G401 (cell line): ENCODE measurements around the gene MTA3. TPM values are rescaled to one million over a fixed set of nuclear protein-coding genes. Genes with fewer than 3 reads are reported as not detected.
"Not testable (repeated sequence)": the region's sequence is repeated elsewhere in the genome, so short reads cannot be mapped to it uniquely, and the experiment has no call there.

Source experiments
- DNase-seq: peaks from one replicate; pipeline ENCODE4 v3.0.0-alpha.2; 2015; ENCODE audit warnings: low spot score
- in situ Hi-C: cut with HindIII; loops from 2 replicates; pipeline ENCODE4 v1.10.0; 2016; ENCODE audit warnings: low sequenced_read_pairs, mixed read lengths
- total RNA-seq: library from RNA; depleted of rRNA; stranded (reverse); fragments of >200 nt; shearing (Covaris generic); gene quantifications from 2 replicates; pipeline ENCODE4 v1.2.3, GENCODE V29; 2014

The MTA3 gene
- total RNA-seq, 1 experiment from 2014 or later = 61.2 TPM

GRCh38 chr2:42562474-42563144 is 5.8 kb upstream of the MTA3 start:
- DNase-seq = no peak
- in situ Hi-C loops = loop anchor here (10.0 kb wide), 1 partner anchor 192 kb away; no protein-coding TSS in a partner anchor

GRCh38 chr2:42566025-42566424 is 2.4 kb upstream of the MTA3 start:
- no peak for DNase-seq
- in situ Hi-C loops = loop anchor here (10.0 kb wide), 1 partner anchor 189 kb away; no protein-coding TSS in a partner anchor

GRCh38 chr2:42566837-42567321 is 1.6 kb upstream of the MTA3 start:
- in situ Hi-C loops = loop anchor here (10.0 kb wide), 1 partner anchor 188 kb away; no protein-coding TSS in a partner anchor
- peak; percentile 13 for DNase-seq

GRCh38 chr2:42567364-42567763 is 1.1 kb upstream of the MTA3 start:
- DNase-seq = peak; percentile 12
- in situ Hi-C loops = loop anchor here (10.0 kb wide), 1 partner anchor 187 kb away; no protein-coding TSS in a partner anchor

GRCh38 chr2:42567806-42568400 is 529 bp upstream of the MTA3 start:
- in situ Hi-C loops = loop anchor here (10.0 kb wide), 1 partner anchor 187 kb away; no protein-coding TSS in a partner anchor
- DNase-seq = peak; percentile 49

GRCh38 chr2:42569116-42569711 is 782 bp downstream of the MTA3 start:
- peak; percentile 59 for DNase-seq
- in situ Hi-C loops = loop anchor here (10.0 kb wide), 1 partner anchor 186 kb away; no protein-coding TSS in a partner anchor

GRCh38 chr2:42569883-42570282 is 1.5 kb downstream of the MTA3 start:
- DNase-seq = no peak
- in situ Hi-C loops = loop anchor here (10.0 kb wide), 1 partner anchor 185 kb away; no protein-coding TSS in a partner anchor

- no peak for DNase-seq
- in situ Hi-C loops = no loop called here
Observed at GRCh38 chr2:42572297-42573081, 4.1 kb downstream of the MTA3 start.

- no peak for DNase-seq
- in situ Hi-C loops = no loop called here
Observed at GRCh38 chr2:42573256-42573655, 4.8 kb downstream of the MTA3 start.

GRCh38 chr2:42575458-42576064 is 7.1 kb downstream of the MTA3 start:
- in situ Hi-C loops = no loop called here
- no peak for DNase-seq

GRCh38 chr2:42578621-42579020 is 10.2 kb downstream of the MTA3 start:
- in situ Hi-C loops = no loop called here
- no peak for DNase-seq

- in situ Hi-C loops = no loop called here
- DNase-seq = no peak
Observed at GRCh38 chr2:42581257-42581656, 12.8 kb downstream of the MTA3 start.

- DNase-seq, in situ Hi-C loops: not testable (repeated sequence)
Observed at GRCh38 chr2:42584628-42585027, 16.2 kb downstream of the MTA3 start.

GRCh38 chr2:42585779-42586178 is 17.3 kb downstream of the MTA3 start:
- DNase-seq = no peak
- in situ Hi-C loops = no loop called here

GRCh38 chr2:42587526-42588117 is 19.2 kb downstream of the MTA3 start:
- in situ Hi-C loops = no loop called here

GRCh38 chr2:42588121-42588520 is 19.7 kb downstream of the MTA3 start:
- DNase-seq = no peak
- in situ Hi-C loops = no loop called here

More at GRCh38 chr2:42587526-42588117, 19.2 kb downstream of the MTA3 start:
- no peak for DNase-seq

- in situ Hi-C loops = no loop called here
Observed at GRCh38 chr2:42590176-42590575, 21.7 kb downstream of the MTA3 start.

GRCh38 chr2:42593282-42593681 is 24.9 kb downstream of the MTA3 start:
- in situ Hi-C loops = no loop called here
- no peak for DNase-seq

More at GRCh38 chr2:42590176-42590575, 21.7 kb downstream of the MTA3 start:
- DNase-seq = no peak
